HEK293T (cell line): Measurements from ENCODE around the gene CRYL1.

Experiments
- ARNT ChIP-seq: fragments of 450-650 bp; IDR thresholded peaks from 2 replicates; pipeline ENCODE4 v1.6.1; 2017; ENCODE audit warnings: mild to moderate bottlenecking
- LEF1 ChIP-seq: fragments of 450-650 bp; IDR thresholded peaks from 2 replicates; pipeline ENCODE4 v1.6.1; 2017; ENCODE audit warnings: mild to moderate bottlenecking, borderline replicate concordance

GRCh38 chr13:20436505-20436904, 89.2 kb downstream of the CRYL1 start:
- TF ChIP-seq ARNT (no peak), LEF1 (no peak)
